ENCODE measurements around the gene CACNA1B.
"Not testable (repeated sequence)": the region's sequence is repeated elsewhere in the genome, so short reads cannot be mapped to it uniquely, and the experiment has no call there.

Gene CACNA1B

DNA sequence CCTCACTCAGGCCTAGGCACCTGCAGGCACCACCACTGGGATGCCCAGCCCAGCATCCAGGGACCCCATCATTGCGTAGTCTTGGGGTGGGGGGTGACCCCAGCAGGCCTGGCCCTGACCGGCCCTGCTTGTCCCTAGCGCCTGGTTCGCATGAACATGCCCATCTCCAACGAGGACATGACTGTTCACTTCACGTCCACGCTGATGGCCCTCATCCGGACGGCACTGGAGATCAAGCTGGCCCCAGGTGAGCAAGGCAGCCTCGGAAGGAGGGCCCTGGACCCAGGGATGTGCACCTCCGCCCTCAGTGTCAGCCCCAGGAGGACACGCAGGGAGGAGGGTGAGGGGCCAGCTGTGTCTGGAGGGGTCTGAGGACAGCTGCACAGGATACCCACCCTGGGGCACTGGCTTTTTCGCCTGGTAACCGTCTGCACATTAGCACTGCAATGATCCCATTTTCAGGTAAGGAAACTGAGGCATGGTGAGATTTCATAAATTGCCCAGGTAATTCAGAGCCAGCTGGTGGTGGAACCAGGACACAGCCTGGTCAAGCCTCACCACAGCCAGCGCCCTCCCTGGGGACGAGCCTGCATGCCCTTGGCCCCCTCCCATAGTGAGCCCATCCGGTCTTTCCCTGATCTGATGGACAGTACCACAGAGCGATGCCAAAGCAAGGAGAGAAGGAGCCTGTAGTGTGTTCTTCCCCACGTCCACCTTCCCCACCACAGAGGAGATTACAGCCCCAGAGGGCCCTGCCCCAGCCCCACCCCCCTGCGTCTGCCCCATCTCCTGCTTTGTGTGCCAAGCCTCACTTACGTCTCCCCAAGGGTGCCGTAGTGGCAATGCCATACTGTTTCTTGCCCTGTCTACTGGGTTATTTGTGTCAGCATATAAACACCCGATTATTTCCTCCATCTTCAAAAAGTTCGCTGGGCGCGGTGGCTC is 228.3 kb downstream of the CACNA1B start:
- no peaks in the 10 kb centered on the region for H3K4me1 ChIP-seq (ENCODE audit: low read length)
- peaks cover 85% of the 10 kb centered on the region for H3K27me3 ChIP-seq (replicated peaks; ENCODE audit: insufficient read depth, low read length)
- TF ChIP-seq, protein P1, sequence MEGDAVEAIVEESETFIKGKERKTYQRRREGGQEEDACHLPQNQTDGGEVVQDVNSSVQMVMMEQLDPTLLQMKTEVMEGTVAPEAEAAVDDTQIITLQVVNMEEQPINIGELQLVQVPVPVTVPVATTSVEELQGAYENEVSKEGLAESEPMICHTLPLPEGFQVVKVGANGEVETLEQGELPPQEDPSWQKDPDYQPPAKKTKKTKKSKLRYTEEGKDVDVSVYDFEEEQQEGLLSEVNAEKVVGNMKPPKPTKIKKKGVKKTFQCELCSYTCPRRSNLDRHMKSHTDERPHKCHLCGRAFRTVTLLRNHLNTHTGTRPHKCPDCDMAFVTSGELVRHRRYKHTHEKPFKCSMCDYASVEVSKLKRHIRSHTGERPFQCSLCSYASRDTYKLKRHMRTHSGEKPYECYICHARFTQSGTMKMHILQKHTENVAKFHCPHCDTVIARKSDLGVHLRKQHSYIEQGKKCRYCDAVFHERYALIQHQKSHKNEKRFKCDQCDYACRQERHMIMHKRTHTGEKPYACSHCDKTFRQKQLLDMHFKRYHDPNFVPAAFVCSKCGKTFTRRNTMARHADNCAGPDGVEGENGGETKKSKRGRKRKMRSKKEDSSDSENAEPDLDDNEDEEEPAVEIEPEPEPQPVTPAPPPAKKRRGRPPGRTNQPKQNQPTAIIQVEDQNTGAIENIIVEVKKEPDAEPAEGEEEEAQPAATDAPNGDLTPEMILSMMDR (IDR thresholded peaks at IDR 0.05; ENCODE audit: low read length): no peak
- TF ChIP-seq EZH2phosphoT487 (IDR thresholded peaks at IDR 0.05; ENCODE audit: low read length) (no peak), EZH2 (optimal IDR thresholded peaks at IDR 0.05; ENCODE audit: low read depth, low read length) (no peak)
- H3K36me3 ChIP-seq (replicated peaks; ENCODE audit: insufficient read depth, low read length): no peaks in the 10 kb centered on the region
- no peaks in the 10 kb centered on the region for H3K9me2 ChIP-seq (replicated peaks; ENCODE audit: insufficient read depth, low read length)
- no peak overlapping the region for H2AFZ ChIP-seq (ENCODE audit: low read length)
- no peak overlapping the region for H3K9ac ChIP-seq (ENCODE audit: low read length)
- H3F3A ChIP-seq (ENCODE audit: insufficient read depth, low read length): no peaks in the 10 kb centered on the region
- H3K27ac ChIP-seq (ENCODE audit: low read length): no peak overlapping the region
- H3K79me2 ChIP-seq (ENCODE audit: low read length): no peaks in the 10 kb centered on the region
- no peak for DNase-seq
- no peaks in the 10 kb centered on the region for H3K9me3 ChIP-seq (replicated peaks; ENCODE audit: insufficient read depth, low read length)
- no peak overlapping the region for H3K4me2 ChIP-seq (ENCODE audit: low read depth, low read length)
- no peak overlapping the region for H3K4me3 ChIP-seq (ENCODE audit: low read length)
- H4K20me1 ChIP-seq (ENCODE audit: insufficient read depth, low read length): no peaks in the 10 kb centered on the region

- H3K9me3 ChIP-seq (replicated peaks; ENCODE audit: insufficient read depth, low read length); H4K20me1 ChIP-seq (ENCODE audit: insufficient read depth, low read length): not testable (repeated sequence)
- H3K27me3 ChIP-seq (replicated peaks; ENCODE audit: insufficient read depth, low read length): peaks cover 86% of the 10 kb centered on the region
Observed at GRCh38 chr9:138107039-138107438, 229.5 kb downstream of the CACNA1B start.

GRCh38 chr9:138111607-138112006 is 234.0 kb downstream of the CACNA1B start:
- Histone ChIP-seq H3K4me2 (ENCODE audit: low read depth, low read length) (no peak overlapping the region), H3K27me3 (replicated peaks; ENCODE audit: insufficient read depth, low read length) (peaks cover 77% of the 10 kb centered on the region), H3K4me3 (ENCODE audit: low read length) (no peak overlapping the region), H3K36me3 (replicated peaks; ENCODE audit: insufficient read depth, low read length) (no peaks in the 10 kb centered on the region), H3K9me2 (replicated peaks; ENCODE audit: insufficient read depth, low read length) (no peaks in the 10 kb centered on the region), H3K9me3 (replicated peaks; ENCODE audit: insufficient read depth, low read length) (no peaks in the 10 kb centered on the region), H2AFZ (ENCODE audit: low read length) (no peak overlapping the region), H3K4me1 (ENCODE audit: low read length) (no peaks in the 10 kb centered on the region), H3K9ac (ENCODE audit: low read length) (no peak overlapping the region), H3F3A (ENCODE audit: insufficient read depth, low read length) (no peaks in the 10 kb centered on the region), H4K20me1 (ENCODE audit: insufficient read depth, low read length) (no peaks in the 10 kb centered on the region), H3K27ac (ENCODE audit: low read length) (no peak overlapping the region), H3K79me2 (ENCODE audit: low read length) (no peaks in the 10 kb centered on the region)
- DNase-seq: no peak
- TF ChIP-seq, protein P1 (IDR thresholded peaks at IDR 0.05; ENCODE audit: low read length): no peak
- no peak for TF ChIP-seq EZH2 (optimal IDR thresholded peaks at IDR 0.05; ENCODE audit: low read depth, low read length)
- TF ChIP-seq EZH2phosphoT487 (IDR thresholded peaks at IDR 0.05; ENCODE audit: low read length): no peak

More at GRCh38 chr9:138107039-138107438, 229.5 kb downstream of the CACNA1B start:
- not testable (repeated sequence) for DNase-seq; H3K36me3 ChIP-seq (replicated peaks; ENCODE audit: insufficient read depth, low read length); H3K4me3 ChIP-seq (ENCODE audit: low read length); H3K4me2 ChIP-seq (ENCODE audit: low read depth, low read length); H3F3A ChIP-seq (ENCODE audit: insufficient read depth, low read length); H3K9ac ChIP-seq (ENCODE audit: low read length); H3K27ac ChIP-seq (ENCODE audit: low read length); H3K79me2 ChIP-seq (ENCODE audit: low read length); H3K9me2 ChIP-seq (replicated peaks; ENCODE audit: insufficient read depth, low read length); H2AFZ ChIP-seq (ENCODE audit: low read length); H3K4me1 ChIP-seq (ENCODE audit: low read length)
